Activated CD4-positive, alpha-beta T cell treated with anti-CD3 and anti-CD28 coated beads, Interleukin-2, amount 10 ng/mL, durations not matched to agents 7 days and 5 days (primary cell): ENCODE measurements around the gene PBX3. TPM values are rescaled to one million over a fixed set of nuclear protein-coding genes. Genes with fewer than 3 reads are reported as not detected.

Experiments used
- CTCF ChIA-PET: fragments of 350-600 bp; sonication (Branson Sonifier 250); formaldehyde crosslinking; loops from one replicate; lab custom pipeline; 2021; ENCODE audit warnings: antibody characterized with exemption; lab: Charles Lee
- POLR2A ChIA-PET: fragments of 350-600 bp; sonication (Branson Sonifier 250); formaldehyde crosslinking; loops from one replicate; lab custom pipeline; 2021; ENCODE audit warnings: antibody characterized with exemption; lab: Charles Lee
- DNase-seq: peaks from one replicate; pipeline ENCODE4 v3.0.0-alpha.2; 2020
- H3K27ac Mint-ChIP-seq: one replicate; pipeline ENCODE4 v1.8.0; 2021; ENCODE audit warnings: mild to moderate bottlenecking, moderate library complexity, mixed read lengths
- H3K27me3 Mint-ChIP-seq: one replicate; pipeline ENCODE4 v1.8.0; 2021; ENCODE audit warnings: mixed read lengths
- H3K36me3 Mint-ChIP-seq: one replicate; pipeline ENCODE4 v1.8.0; 2021; ENCODE audit warnings: low read depth, mixed read lengths
- H3K4me1 Mint-ChIP-seq: one replicate; pipeline ENCODE4 v1.8.0; 2021; ENCODE audit warnings: mixed read lengths
- H3K4me3 Mint-ChIP-seq: one replicate; pipeline ENCODE4 v1.8.0; 2021; ENCODE audit warnings: mild to moderate bottlenecking, moderate library complexity, mixed read lengths
- H3K9me3 Mint-ChIP-seq: one replicate; pipeline ENCODE4 v1.8.0; 2021; ENCODE audit warnings: mixed read lengths
- total RNA-seq, 2 experiments: library from RNA; stranded (reverse); gene quantifications; one replicate each; pipeline ENCODE4 v1.2.3, GENCODE V29; 2021

PBX3 gene
- total RNA-seq, 2 experiments from 2014 or later, result 21.5 to 22.5 TPM

GRCh38 chr9:125913551-125913950, 166.4 kb downstream of the PBX3 start:
- no peak overlapping the region for H3K4me3 Mint-ChIP-seq
- H3K4me1 Mint-ChIP-seq, result no peaks in the 10 kb centered on the region
- no peak overlapping the region for H3K27ac Mint-ChIP-seq
- DNase-seq, result no peak
- ChIA-PET CTCF (no interaction called here), POLR2A (no interaction called here)
- H3K36me3 Mint-ChIP-seq, result no peaks in the 10 kb centered on the region
- H3K27me3 Mint-ChIP-seq, result no peaks in the 10 kb centered on the region
- H3K9me3 Mint-ChIP-seq, result no peaks in the 10 kb centered on the region

- H3K4me1 Mint-ChIP-seq, result no peaks in the 10 kb centered on the region
- H3K36me3 Mint-ChIP-seq, result no peaks in the 10 kb centered on the region
- ChIA-PET POLR2A (no interaction called here), CTCF (no interaction called here)
- H3K9me3 Mint-ChIP-seq, result no peaks in the 10 kb centered on the region
- H3K27ac Mint-ChIP-seq, result no peak overlapping the region
- no peak for DNase-seq
- no peak overlapping the region for H3K4me3 Mint-ChIP-seq
- H3K27me3 Mint-ChIP-seq, result no peaks in the 10 kb centered on the region
Measured at GRCh38 chr9:125914411-125914810, 167.2 kb downstream of the PBX3 start.

GRCh38 chr9:125915606-125916005, 168.4 kb downstream of the PBX3 start:
- ChIA-PET POLR2A (no interaction called here), CTCF (no interaction called here)
- no peaks in the 10 kb centered on the region for H3K36me3 Mint-ChIP-seq
- H3K4me3 Mint-ChIP-seq, result no peak overlapping the region
- H3K27me3 Mint-ChIP-seq, result no peaks in the 10 kb centered on the region
- no peaks in the 10 kb centered on the region for H3K9me3 Mint-ChIP-seq
- no peaks in the 10 kb centered on the region for H3K4me1 Mint-ChIP-seq
- H3K27ac Mint-ChIP-seq, result no peak overlapping the region
- DNase-seq, result no peak

- Mint-ChIP-seq H3K27ac (no peak overlapping the region), H3K4me1 (no peaks in the 10 kb centered on the region), H3K9me3 (no peaks in the 10 kb centered on the region), H3K4me3 (no peak overlapping the region), H3K36me3 (no peaks in the 10 kb centered on the region), H3K27me3 (no peaks in the 10 kb centered on the region)
- ChIA-PET POLR2A (interaction anchor here (0.6 kb wide), 1 partner anchor 29 kb away, joined by 4 read pairs; no protein-coding TSS in a partner anchor), CTCF (interaction anchor here (0.6 to 1.2 kb wide), 3 partner anchors 8 to 850 kb away, joined by 3 to 6 read pairs (median 4); no protein-coding TSS in a partner anchor)
- DNase-seq, result no peak
Measured at GRCh38 chr9:125919565-125919964, 172.4 kb downstream of the PBX3 start.

- Mint-ChIP-seq H3K27me3 (no peaks in the 10 kb centered on the region), H3K9me3 (no peaks in the 10 kb centered on the region), H3K36me3 (no peaks in the 10 kb centered on the region), H3K4me3 (no peak overlapping the region), H3K27ac (no peak overlapping the region), H3K4me1 (no peaks in the 10 kb centered on the region)
- POLR2A ChIA-PET, result no interaction called here
- CTCF ChIA-PET, result interaction anchor here (0.8 to 1.2 kb wide), 2 partner anchors 9 to 275 kb away, joined by 3 to 6 read pairs; no protein-coding TSS in a partner anchor
- DNase-seq, result no peak
Measured at GRCh38 chr9:125920402-125920801, 173.2 kb downstream of the PBX3 start.

DNA sequence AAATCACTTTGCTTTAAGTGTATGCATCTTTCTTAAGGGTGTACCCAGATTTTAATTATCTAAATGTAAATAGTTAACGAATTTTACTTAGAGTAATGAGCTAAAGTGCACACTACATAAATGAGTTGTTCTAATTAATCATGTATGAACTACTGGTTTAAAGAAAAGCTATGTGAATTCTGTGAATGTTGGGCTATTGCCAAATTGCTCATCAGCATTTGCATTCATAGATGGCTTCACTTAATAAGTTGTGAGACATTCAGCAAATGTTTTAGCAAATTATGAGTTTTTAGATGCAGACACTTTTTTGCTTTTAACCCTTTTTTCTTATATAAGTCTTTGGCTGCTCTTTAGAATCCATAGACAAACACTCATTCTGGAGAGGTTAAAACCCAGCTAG, 175.7 kb downstream of the PBX3 start:
- Mint-ChIP-seq H3K4me3 (no peak overlapping the region), H3K36me3 (no peaks in the 10 kb centered on the region), H3K4me1 (no peaks in the 10 kb centered on the region), H3K27me3 (no peaks in the 10 kb centered on the region), H3K27ac (no peak overlapping the region), H3K9me3 (no peaks in the 10 kb centered on the region)
- DNase-seq, result no peak
- POLR2A ChIA-PET, result no interaction called here
- CTCF ChIA-PET, result no interaction called here

DNA sequence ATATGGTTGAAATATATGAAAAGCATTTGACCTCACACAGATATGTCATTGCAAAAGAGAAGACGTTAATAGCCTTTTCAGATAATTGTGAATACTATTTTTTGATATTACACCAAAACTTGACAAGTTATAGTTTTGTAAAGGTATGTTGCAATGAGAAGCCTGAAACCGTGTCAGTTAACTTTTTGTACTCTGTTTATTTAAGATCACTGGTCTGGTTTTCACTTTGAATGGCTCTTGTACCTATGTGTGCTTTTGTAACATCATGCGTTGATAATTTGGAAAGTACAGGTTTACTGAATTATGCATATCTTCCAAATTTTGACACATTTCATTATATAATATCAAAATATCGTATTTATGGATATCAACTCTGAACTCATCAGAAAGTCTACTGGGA, 177.2 kb downstream of the PBX3 start:
- no peak overlapping the region for H3K4me3 Mint-ChIP-seq
- no peak overlapping the region for H3K27ac Mint-ChIP-seq
- no peaks in the 10 kb centered on the region for H3K36me3 Mint-ChIP-seq
- no peaks in the 10 kb centered on the region for H3K9me3 Mint-ChIP-seq
- no peaks in the 10 kb centered on the region for H3K4me1 Mint-ChIP-seq
- no peaks in the 10 kb centered on the region for H3K27me3 Mint-ChIP-seq
- DNase-seq, result no peak
- POLR2A ChIA-PET, result no interaction called here
- CTCF ChIA-PET, result no interaction called here

- CTCF ChIA-PET, result no interaction called here
- Mint-ChIP-seq H3K27me3 (no peaks in the 10 kb centered on the region), H3K4me3 (no peak overlapping the region), H3K4me1 (no peaks in the 10 kb centered on the region), H3K27ac (no peak overlapping the region), H3K36me3 (no peaks in the 10 kb centered on the region), H3K9me3 (no peaks in the 10 kb centered on the region)
- no peak for DNase-seq
- POLR2A ChIA-PET, result no interaction called here
Measured at GRCh38 chr9:125926936-125927335, 179.8 kb downstream of the PBX3 start.

- no peak for DNase-seq
- H3K27ac Mint-ChIP-seq, result no peak overlapping the region
- H3K4me1 Mint-ChIP-seq, result no peaks in the 10 kb centered on the region
- H3K27me3 Mint-ChIP-seq, result no peaks in the 10 kb centered on the region
- H3K9me3 Mint-ChIP-seq, result no peaks in the 10 kb centered on the region
- ChIA-PET CTCF (no interaction called here), POLR2A (interaction anchor here (0.6 kb wide), 1 partner anchor 649 kb away, joined by 3 read pairs; no protein-coding TSS in a partner anchor)
- H3K4me3 Mint-ChIP-seq, result no peak overlapping the region
- H3K36me3 Mint-ChIP-seq, result peaks cover 2% of the 10 kb centered on the region
Measured at GRCh38 chr9:125929846-125930245, 182.7 kb downstream of the PBX3 start.

DNA sequence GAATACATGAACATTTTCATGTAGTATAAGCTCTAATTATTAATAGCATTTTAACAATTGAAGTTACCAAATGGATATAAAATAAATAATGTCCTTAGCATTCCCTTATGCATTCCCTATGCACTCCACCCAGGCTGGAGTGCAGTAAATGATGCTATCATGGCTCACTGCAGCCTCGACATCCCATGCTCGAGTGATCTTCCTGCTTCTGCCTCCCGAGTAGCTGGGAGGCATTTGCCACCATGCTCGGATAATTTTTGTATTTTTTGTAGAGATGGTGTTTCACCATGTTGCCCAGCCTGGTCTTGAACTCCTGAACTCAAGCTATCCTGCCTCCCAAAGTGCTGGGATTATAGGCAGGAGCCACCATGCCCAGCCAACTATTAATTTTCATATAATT, 184.0 kb downstream of the PBX3 start:
- no peaks in the 10 kb centered on the region for H3K9me3 Mint-ChIP-seq
- peaks cover 5% of the 10 kb centered on the region for H3K36me3 Mint-ChIP-seq
- no peak overlapping the region for H3K4me3 Mint-ChIP-seq
- ChIA-PET POLR2A (no interaction called here), CTCF (no interaction called here)
- DNase-seq, result no peak
- H3K27ac Mint-ChIP-seq, result no peak overlapping the region
- H3K27me3 Mint-ChIP-seq, result no peaks in the 10 kb centered on the region
- no peaks in the 10 kb centered on the region for H3K4me1 Mint-ChIP-seq

DNA sequence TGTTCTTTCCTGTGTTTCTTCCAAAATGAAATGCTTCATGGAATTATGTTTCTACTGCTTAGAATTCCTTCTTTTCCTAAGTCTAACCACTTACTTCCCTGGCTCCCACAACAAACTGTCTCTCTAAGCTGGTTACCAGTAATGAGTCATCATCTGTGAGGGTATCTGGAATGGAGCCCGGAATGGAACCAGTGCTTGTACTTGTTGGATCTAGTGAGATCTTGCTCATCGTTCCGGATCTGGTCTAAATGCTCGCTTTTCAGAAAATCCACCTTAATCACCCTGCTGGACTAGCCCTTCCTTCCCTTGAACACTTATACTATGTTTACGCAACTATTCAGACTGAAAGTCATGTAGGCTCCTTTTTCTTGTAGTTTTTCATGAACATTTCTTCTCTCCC, 184.8 kb downstream of the PBX3 start:
- H3K36me3 Mint-ChIP-seq, result peaks cover 5% of the 10 kb centered on the region
- no peak overlapping the region for H3K27ac Mint-ChIP-seq
- no peaks in the 10 kb centered on the region for H3K9me3 Mint-ChIP-seq
- ChIA-PET CTCF (no interaction called here), POLR2A (no interaction called here)
- H3K4me3 Mint-ChIP-seq, result no peak overlapping the region
- no peaks in the 10 kb centered on the region for H3K27me3 Mint-ChIP-seq
- no peaks in the 10 kb centered on the region for H3K4me1 Mint-ChIP-seq
- DNase-seq, result no peak

- no peak overlapping the region for H3K27ac Mint-ChIP-seq
- no peaks in the 10 kb centered on the region for H3K27me3 Mint-ChIP-seq
- POLR2A ChIA-PET, result no interaction called here
- H3K4me3 Mint-ChIP-seq, result no peak overlapping the region
- no peaks in the 10 kb centered on the region for H3K4me1 Mint-ChIP-seq
- H3K36me3 Mint-ChIP-seq, result peaks cover 5% of the 10 kb centered on the region
- CTCF ChIA-PET, result no interaction called here
- DNase-seq, result no peak
- no peaks in the 10 kb centered on the region for H3K9me3 Mint-ChIP-seq
Measured at GRCh38 chr9:125932746-125933455, 185.7 kb downstream of the PBX3 start.

GRCh38 chr9:125942125-125942524, 195.0 kb downstream of the PBX3 start:
- Mint-ChIP-seq H3K36me3 (peaks cover 14% of the 10 kb centered on the region), H3K4me3 (no peak overlapping the region), H3K27ac (no peak overlapping the region), H3K27me3 (no peaks in the 10 kb centered on the region), H3K9me3 (peaks cover 14% of the 10 kb centered on the region), H3K4me1 (no peaks in the 10 kb centered on the region)
- POLR2A ChIA-PET, result no interaction called here
- CTCF ChIA-PET, result no interaction called here
- no peak for DNase-seq

- POLR2A ChIA-PET, result no interaction called here
- Mint-ChIP-seq H3K27ac (no peak overlapping the region), H3K4me3 (no peak overlapping the region), H3K4me1 (no peaks in the 10 kb centered on the region), H3K27me3 (no peaks in the 10 kb centered on the region), H3K9me3 (peaks cover 14% of the 10 kb centered on the region), H3K36me3 (peaks cover 14% of the 10 kb centered on the region)
- no peak for DNase-seq
- CTCF ChIA-PET, result no interaction called here
Measured at GRCh38 chr9:125943831-125944230, 196.7 kb downstream of the PBX3 start.
